KMS-11 (cell line): ENCODE data around the gene ATP6V1F.
"Not testable (repeated sequence)": the region's sequence is repeated elsewhere in the genome, so short reads cannot be mapped to it uniquely, and the experiment has no call there.

Experiments used
- H2AFZ ChIP-seq: fragments of 200-600 bp; sonication (generic); 2 replicates; pipeline ENCODE4 v1.6.1; 2016; ENCODE audit warnings: antibody characterized with exemption, mixed run types, low read depth
- H3K27ac ChIP-seq: fragments of 200-600 bp; sonication (generic); 2 replicates; pipeline ENCODE4 v1.6.1; 2016; ENCODE audit warnings: mild to moderate bottlenecking, mixed run types
- H3K27me3 ChIP-seq: fragments of 200-600 bp; sonication (generic); 2 replicates; pipeline ENCODE4 v1.6.1; 2017; ENCODE audit warnings: mild to moderate bottlenecking, low read depth, mixed run types, moderate library complexity; ENCODE audit not compliant: insufficient read depth
- H3K36me3 ChIP-seq: fragments of 200-600 bp; sonication (generic); 2 replicates; pipeline ENCODE4 v1.6.1; 2017; ENCODE audit warnings: mild to moderate bottlenecking, mixed run types; ENCODE audit not compliant: insufficient read depth
- H3K4me1 ChIP-seq: fragments of 200-600 bp; sonication (generic); 2 replicates; pipeline ENCODE4 v1.6.1; 2016; ENCODE audit warnings: mild to moderate bottlenecking, low read depth, mixed run types; ENCODE audit not compliant: poor library complexity, severe bottlenecking
- H3K4me2 ChIP-seq: fragments of 200-600 bp; sonication (generic); 2 replicates; pipeline ENCODE4 v1.7.0; 2016; ENCODE audit warnings: mild to moderate bottlenecking, mixed run types
- H3K4me3 ChIP-seq: fragments of 200-600 bp; sonication (generic); IDR thresholded peaks from 2 replicates; pipeline ENCODE4 v1.6.1; 2017; ENCODE audit warnings: low read depth, low read length, mixed read lengths; ENCODE audit not compliant: insufficient read depth
- H3K79me2 ChIP-seq: fragments of 200-600 bp; sonication (generic); 2 replicates; pipeline ENCODE4 v1.6.1; 2016; ENCODE audit warnings: low read depth, mixed run types; ENCODE audit not compliant: insufficient read depth
- H3K9ac ChIP-seq: fragments of 200-600 bp; sonication (generic); 2 replicates; pipeline ENCODE4 v1.6.1; 2016; ENCODE audit warnings: mild to moderate bottlenecking, mixed run types
- H4K20me1 ChIP-seq: fragments of 200-600 bp; sonication (generic); 2 replicates; pipeline ENCODE4 v1.6.1; 2016; ENCODE audit warnings: mild to moderate bottlenecking, mixed run types; ENCODE audit not compliant: insufficient read depth
- TF ChIP-seq, protein P1 (sequence below): fragments of 200-600 bp; sonication (generic); conservative IDR thresholded peaks from 2 replicates; pipeline ENCODE4 v1.6.1; 2017; ENCODE audit warnings: low read depth, mild to moderate bottlenecking, antibody characterized with exemption, low read length, moderate library complexity, mixed read lengths

ATP6V1F gene

GRCh38 chr7:128909625-128910568 lies 47.2 kb downstream of the ATP6V1F start:
- TF ChIP-seq, protein P1, sequence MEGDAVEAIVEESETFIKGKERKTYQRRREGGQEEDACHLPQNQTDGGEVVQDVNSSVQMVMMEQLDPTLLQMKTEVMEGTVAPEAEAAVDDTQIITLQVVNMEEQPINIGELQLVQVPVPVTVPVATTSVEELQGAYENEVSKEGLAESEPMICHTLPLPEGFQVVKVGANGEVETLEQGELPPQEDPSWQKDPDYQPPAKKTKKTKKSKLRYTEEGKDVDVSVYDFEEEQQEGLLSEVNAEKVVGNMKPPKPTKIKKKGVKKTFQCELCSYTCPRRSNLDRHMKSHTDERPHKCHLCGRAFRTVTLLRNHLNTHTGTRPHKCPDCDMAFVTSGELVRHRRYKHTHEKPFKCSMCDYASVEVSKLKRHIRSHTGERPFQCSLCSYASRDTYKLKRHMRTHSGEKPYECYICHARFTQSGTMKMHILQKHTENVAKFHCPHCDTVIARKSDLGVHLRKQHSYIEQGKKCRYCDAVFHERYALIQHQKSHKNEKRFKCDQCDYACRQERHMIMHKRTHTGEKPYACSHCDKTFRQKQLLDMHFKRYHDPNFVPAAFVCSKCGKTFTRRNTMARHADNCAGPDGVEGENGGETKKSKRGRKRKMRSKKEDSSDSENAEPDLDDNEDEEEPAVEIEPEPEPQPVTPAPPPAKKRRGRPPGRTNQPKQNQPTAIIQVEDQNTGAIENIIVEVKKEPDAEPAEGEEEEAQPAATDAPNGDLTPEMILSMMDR = no peak
- H3K79me2 ChIP-seq = no peaks in the 10 kb centered on the region
- H3K27me3 ChIP-seq = peaks cover 28% of the 10 kb centered on the region; the same call in 1 of the 2 replicates
- no peaks in the 10 kb centered on the region for H3K36me3 ChIP-seq
- H3K4me3 ChIP-seq = no peak overlapping the region
- no peaks in the 10 kb centered on the region for H4K20me1 ChIP-seq
- peaks cover 1% of the 10 kb centered on the region for H3K4me1 ChIP-seq
- H3K27ac ChIP-seq = no peak overlapping the region
- no peak overlapping the region for H2AFZ ChIP-seq
- H3K4me2 ChIP-seq = no peak overlapping the region
- no peak overlapping the region for H3K9ac ChIP-seq

DNA sequence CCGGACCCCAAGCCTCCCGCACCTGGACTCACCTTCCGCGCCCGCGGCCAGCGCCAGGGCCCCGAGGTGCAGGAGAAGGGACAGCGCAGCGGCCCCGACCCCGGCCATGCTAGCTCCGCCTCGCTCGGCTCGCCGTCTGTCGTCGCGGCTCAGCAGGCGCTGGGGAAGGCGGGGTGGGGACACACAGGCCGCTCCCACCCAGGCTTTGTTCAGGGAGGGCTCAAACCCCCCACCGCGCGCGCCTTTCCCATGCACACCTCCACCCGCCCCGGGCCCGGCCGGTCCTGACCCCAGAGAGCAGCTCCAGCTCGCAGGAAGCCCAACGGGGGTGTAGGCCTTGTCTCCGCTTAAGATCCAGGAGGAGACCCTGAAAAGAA lies 47.9 kb downstream of the ATP6V1F start, which contains the start of gene KCP:
KCP (minus strand) TSS at position 141 of the 377 bp plus-strand sequence; CDS start at position 108, 33 bp downstream.
- Histone ChIP-seq H3K4me2 (no peak within 1 kb of the TSS), H4K20me1 (no peaks in the 10 kb centered on the region), H3K27ac (no peak within 1 kb of the TSS), H3K36me3 (no peaks in the 10 kb centered on the region), H3K27me3 (peaks cover 29% of the 10 kb centered on the region; the same call in 1 of the 2 replicates), H3K79me2 (no peaks in the 10 kb centered on the region), H3K9ac (no peak within 1 kb of the TSS), H2AFZ (no peak within 1 kb of the TSS), H3K4me3 (no peak within 1 kb of the TSS), H3K4me1 (no peaks in the 10 kb centered on the region)
- TF ChIP-seq, protein P1 = no peak

GRCh38 chr7:128911423-128912031 lies 48.9 kb downstream of the ATP6V1F start:
- no peaks in the 10 kb centered on the region for H3K36me3 ChIP-seq
- no peak overlapping the region for H2AFZ ChIP-seq
- no peak overlapping the region for H3K4me3 ChIP-seq
- H3K9ac ChIP-seq = no peak overlapping the region
- no peak overlapping the region for H3K4me2 ChIP-seq
- TF ChIP-seq, protein P1 = no peak
- H4K20me1 ChIP-seq = no peaks in the 10 kb centered on the region
- H3K27me3 ChIP-seq = peaks cover 29% of the 10 kb centered on the region; the same call in 1 of the 2 replicates
- no peak overlapping the region for H3K27ac ChIP-seq
- H3K79me2 ChIP-seq = no peaks in the 10 kb centered on the region
- H3K4me1 ChIP-seq = no peaks in the 10 kb centered on the region

- TF ChIP-seq, protein P1 = no peak
- Histone ChIP-seq H3K27ac (no peak overlapping the region), H3K9ac (no peak overlapping the region), H3K4me2 (no peak overlapping the region), H3K36me3 (no peaks in the 10 kb centered on the region), H4K20me1 (no peaks in the 10 kb centered on the region), H3K4me3 (no peak overlapping the region), H3K79me2 (no peaks in the 10 kb centered on the region), H2AFZ (no peak overlapping the region), H3K27me3 (peaks cover 29% of the 10 kb centered on the region; the same call in 1 of the 2 replicates), H3K4me1 (no peaks in the 10 kb centered on the region)
Measured at GRCh38 chr7:128912281-128912680, 49.6 kb downstream of the ATP6V1F start.

DNA sequence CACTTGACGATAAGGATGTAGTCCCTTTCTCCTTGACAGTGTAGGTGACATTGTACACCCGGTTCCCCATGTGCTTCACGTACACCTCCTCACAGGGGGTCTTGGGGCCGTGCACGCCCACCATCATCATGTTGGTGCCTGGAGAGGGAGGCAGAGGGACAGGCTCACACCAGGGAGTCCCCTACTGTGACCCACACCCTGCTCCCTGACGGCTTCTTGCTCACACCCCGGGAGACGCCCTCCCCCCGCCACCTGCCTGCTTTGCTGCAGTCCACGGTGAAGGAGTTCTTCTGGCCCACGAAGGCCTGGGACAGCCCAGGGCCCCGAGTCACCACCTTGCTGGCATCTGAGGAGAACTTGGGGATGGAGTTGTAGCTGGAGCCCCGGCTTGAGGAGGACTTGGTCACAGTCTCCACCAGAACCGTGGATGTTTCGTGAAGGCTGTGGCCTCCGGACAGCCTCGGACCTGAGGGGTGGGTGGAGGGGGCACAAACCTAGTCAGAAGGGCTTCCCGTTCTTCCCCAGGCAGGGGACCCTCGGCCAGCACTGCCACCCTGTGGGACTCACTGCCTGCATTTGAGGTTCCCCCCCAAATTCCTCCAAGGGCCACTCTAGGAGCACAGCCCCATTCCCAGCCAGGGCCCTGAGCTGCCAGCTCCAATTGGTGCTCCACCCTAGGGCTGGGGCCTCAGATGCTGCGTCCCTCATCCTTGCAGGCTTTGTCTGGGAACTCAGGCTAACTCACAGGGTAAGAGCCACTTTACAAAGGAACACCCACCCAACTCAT lies 50.2 kb downstream of the ATP6V1F start:
- not testable (repeated sequence) for H3K79me2 ChIP-seq, H3K9ac ChIP-seq, H3K27ac ChIP-seq, H4K20me1 ChIP-seq, H2AFZ ChIP-seq, H3K4me3 ChIP-seq, H3K4me2 ChIP-seq, H3K36me3 ChIP-seq, H3K4me1 ChIP-seq
- peaks cover 29% of the 10 kb centered on the region; the same call in 1 of the 2 replicates for H3K27me3 ChIP-seq
